Chondrocyte (in vitro differentiated cells): ENCODE data around the gene SHISAL2B. TPM values are rescaled to one million over a fixed set of nuclear protein-coding genes. Genes with fewer than 3 reads are reported as not detected.

Source experiments
- DNase-seq: peaks from one replicate; pipeline ENCODE4 v3.0.0; 2021; ENCODE audit warnings: mixed read lengths, low spot score
- H3K27ac Mint-ChIP-seq: one replicate; pipeline ENCODE4 v1.8.0; 2021; ENCODE audit warnings: mild to moderate bottlenecking, moderate library complexity, mixed read lengths; ENCODE audit not compliant: unreplicated experiment
- H3K27me3 Mint-ChIP-seq: 2 replicates; pipeline ENCODE4 v1.8.0; 2021; ENCODE audit warnings: low read depth, mixed read lengths
- H3K36me3 Mint-ChIP-seq: 2 replicates; pipeline ENCODE4 v1.8.0; 2021; ENCODE audit warnings: low read depth, mixed read lengths
- H3K4me1 Mint-ChIP-seq: 2 replicates; pipeline ENCODE4 v1.8.0; 2021; ENCODE audit warnings: low read depth, mild to moderate bottlenecking, mixed read lengths
- H3K4me3 Mint-ChIP-seq: one replicate; pipeline ENCODE4 v1.8.0; 2021; ENCODE audit warnings: mild to moderate bottlenecking, moderate library complexity, mixed read lengths; ENCODE audit not compliant: unreplicated experiment
- H3K9me3 Mint-ChIP-seq: 2 replicates; pipeline ENCODE4 v1.8.0; 2021; ENCODE audit warnings: low read depth, mixed read lengths
- total RNA-seq: library from RNA; stranded (reverse); gene quantifications from 3 replicates; pipeline ENCODE4 v1.2.1, GENCODE V29; 2021
- TF ChIP-seq, protein P1 (sequence below): fragments of 200-600 bp; sonication (generic); IDR thresholded peaks from 2 replicates; pipeline ENCODE4 v1.5.0; 2021; ENCODE audit warnings: antibody characterized with exemption, mild to moderate bottlenecking, moderate library complexity

SHISAL2B gene
- total RNA-seq, 1 donor from 2014 or later, result not detected

DNA sequence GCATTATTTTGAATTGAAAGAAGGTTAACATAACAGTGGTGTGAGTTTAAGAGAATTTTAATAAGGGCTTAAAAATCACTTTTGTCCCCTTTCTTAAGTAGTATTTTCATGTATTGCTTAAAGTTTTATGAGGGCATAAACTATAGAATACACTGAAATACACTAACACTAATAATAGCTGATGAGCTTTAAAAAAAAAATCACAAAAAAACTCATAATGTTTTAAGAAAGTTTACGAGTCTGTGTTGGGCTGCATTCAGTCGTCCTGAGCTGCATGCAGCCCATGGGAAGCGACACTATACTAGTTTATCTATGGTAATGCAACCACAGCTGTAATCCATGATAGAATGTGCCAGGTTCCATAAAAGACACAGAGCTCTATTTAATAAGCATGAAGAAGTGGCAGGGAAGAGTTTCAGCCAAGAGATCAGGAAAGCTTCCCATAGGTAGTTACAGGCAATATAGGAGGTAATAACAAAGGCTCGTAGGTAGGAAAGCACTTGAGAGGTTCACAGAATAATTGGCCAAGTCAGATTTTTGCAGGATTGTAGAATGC lies 73.7 kb downstream of the SHISAL2B start:
- H3K4me1 Mint-ChIP-seq, result peaks cover 43% of the 10 kb centered on the region
- H3K36me3 Mint-ChIP-seq, result peaks cover 16% of the 10 kb centered on the region
- H3K9me3 Mint-ChIP-seq, result no peaks in the 10 kb centered on the region
- no peaks in the 10 kb centered on the region for H3K27me3 Mint-ChIP-seq
- H3K27ac Mint-ChIP-seq, result no peak overlapping the region
- DNase-seq, result no peak
- TF ChIP-seq, protein P1, sequence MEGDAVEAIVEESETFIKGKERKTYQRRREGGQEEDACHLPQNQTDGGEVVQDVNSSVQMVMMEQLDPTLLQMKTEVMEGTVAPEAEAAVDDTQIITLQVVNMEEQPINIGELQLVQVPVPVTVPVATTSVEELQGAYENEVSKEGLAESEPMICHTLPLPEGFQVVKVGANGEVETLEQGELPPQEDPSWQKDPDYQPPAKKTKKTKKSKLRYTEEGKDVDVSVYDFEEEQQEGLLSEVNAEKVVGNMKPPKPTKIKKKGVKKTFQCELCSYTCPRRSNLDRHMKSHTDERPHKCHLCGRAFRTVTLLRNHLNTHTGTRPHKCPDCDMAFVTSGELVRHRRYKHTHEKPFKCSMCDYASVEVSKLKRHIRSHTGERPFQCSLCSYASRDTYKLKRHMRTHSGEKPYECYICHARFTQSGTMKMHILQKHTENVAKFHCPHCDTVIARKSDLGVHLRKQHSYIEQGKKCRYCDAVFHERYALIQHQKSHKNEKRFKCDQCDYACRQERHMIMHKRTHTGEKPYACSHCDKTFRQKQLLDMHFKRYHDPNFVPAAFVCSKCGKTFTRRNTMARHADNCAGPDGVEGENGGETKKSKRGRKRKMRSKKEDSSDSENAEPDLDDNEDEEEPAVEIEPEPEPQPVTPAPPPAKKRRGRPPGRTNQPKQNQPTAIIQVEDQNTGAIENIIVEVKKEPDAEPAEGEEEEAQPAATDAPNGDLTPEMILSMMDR, result no peak
- no peak overlapping the region for H3K4me3 Mint-ChIP-seq

DNA sequence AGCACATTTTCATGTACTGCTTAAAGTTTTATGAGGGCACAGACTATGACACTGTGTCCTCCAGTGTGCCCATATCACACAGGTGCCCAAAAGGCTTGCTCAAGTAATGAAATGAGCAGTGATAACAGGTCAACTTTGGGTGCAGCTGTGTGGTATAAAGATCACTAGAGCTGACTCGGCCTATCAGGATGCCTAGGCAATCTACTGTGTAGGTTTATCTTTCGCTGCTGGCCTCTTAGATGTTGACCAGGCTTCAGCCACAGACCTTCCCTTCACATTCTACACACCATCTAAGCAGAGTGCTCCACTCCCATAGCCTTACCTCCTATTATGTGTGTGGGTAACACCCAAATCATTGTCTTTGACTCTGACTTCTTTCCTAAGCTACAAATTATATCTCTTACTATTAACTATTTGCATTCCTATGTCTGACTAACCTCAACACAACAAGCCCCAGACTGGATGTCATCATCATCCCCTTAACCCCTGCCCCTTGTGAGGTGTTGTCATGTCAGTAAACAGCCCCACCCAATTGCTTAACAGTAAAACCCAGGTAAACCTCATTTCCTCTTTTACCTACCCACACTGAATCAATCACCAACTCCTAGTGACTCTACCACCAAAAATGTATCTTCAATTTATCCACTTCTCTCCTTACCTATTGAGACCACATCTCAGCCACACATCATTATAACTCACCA lies 75.7 kb downstream of the SHISAL2B start:
- DNase-seq, result no peak
- Mint-ChIP-seq H3K27ac (peak overlapping the region; percentile 12), H3K36me3 (peaks cover 16% of the 10 kb centered on the region), H3K9me3 (no peaks in the 10 kb centered on the region), H3K27me3 (no peaks in the 10 kb centered on the region), H3K4me3 (no peak overlapping the region), H3K4me1 (peaks cover 43% of the 10 kb centered on the region)
- TF ChIP-seq, protein P1, result no peak

- Mint-ChIP-seq H3K27me3 (no peaks in the 10 kb centered on the region), H3K9me3 (no peaks in the 10 kb centered on the region), H3K4me3 (peak overlapping the region; percentile 92), H3K4me1 (peaks cover 43% of the 10 kb centered on the region), H3K36me3 (peaks cover 15% of the 10 kb centered on the region), H3K27ac (peak overlapping the region; percentile 94)
- TF ChIP-seq, protein P1, result no peak
- DNase-seq, result no peak
Measured at GRCh38 chr5:64766941-64767340, 76.6 kb downstream of the SHISAL2B start.

Other genes with a start within 250 kb of the SHISAL2B start
- gene RGS7BP, start 184.5 kb upstream of the SHISAL2B start, total RNA-seq, result not detected in 3 replicates
- 17.2 to 21.9 TPM (median 20.8 TPM) in 3 replicates for gene SREK1IP1, start 78.2 kb downstream of the SHISAL2B start, total RNA-seq
- gene CWC27, start 78.4 kb downstream of the SHISAL2B start, total RNA-seq, result 19.5 to 22.4 TPM (median 20.0 TPM) in 3 replicates